HL-60/S4 treated with retinoic acid at 250 ng/mL for 4 days and 3 days (cell line): ENCODE data around the gene ESYT3.

Experiments
- in situ Hi-C: fragments of 300-500 bp; cut with MboI; formaldehyde crosslinking; loops from 2 replicates; pipeline ENCODE4 v1.7.0; 2022; ENCODE audit warnings: low sequenced_read_pairs

ESYT3 gene

DNA sequence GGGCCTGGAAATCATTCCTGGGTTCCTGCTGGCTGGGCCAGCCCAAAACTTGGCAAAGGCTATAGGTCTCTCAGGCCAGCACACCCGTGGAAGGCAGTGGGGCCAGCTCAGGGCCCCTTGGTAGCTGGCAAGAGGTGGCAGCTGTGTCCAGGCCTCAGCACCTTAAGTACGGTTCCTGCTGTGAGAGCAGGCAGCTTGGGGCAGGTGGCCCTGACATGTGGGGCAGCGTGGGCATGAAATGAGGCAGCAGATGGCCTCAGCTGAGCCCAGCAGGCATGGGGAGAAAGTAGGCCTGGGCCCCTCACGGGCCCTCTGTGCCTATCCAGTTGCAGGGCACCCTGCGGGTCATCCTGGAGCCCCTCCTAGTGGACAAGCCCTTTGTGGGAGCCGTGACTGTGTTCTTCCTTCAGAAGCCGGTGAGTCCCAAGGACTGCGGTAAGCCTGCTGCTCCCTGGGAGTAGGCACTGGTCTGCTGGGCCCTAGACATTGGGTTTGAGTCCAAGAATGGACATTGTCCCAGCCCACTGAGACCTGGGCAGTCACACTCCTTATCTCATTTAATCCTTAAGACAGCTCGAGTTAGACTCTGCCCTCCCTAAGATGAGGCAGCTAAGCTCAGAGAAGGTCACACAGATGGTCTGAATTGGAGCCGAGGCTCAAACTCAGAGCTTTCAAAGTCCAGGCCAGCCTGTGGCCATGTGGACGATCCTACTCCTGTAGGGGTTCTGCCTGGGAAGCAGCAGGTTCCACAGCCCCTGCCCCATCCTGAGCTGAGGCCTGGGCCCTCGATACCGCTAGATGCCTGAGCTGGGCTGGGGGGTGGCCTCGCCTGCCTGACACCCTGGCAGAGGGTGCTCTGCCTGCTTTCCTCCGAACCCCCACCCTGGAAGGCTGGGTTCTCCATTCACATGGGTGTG lies 25.5 kb downstream of the ESYT3 start:
- in situ Hi-C loops: no loop called here

DNA sequence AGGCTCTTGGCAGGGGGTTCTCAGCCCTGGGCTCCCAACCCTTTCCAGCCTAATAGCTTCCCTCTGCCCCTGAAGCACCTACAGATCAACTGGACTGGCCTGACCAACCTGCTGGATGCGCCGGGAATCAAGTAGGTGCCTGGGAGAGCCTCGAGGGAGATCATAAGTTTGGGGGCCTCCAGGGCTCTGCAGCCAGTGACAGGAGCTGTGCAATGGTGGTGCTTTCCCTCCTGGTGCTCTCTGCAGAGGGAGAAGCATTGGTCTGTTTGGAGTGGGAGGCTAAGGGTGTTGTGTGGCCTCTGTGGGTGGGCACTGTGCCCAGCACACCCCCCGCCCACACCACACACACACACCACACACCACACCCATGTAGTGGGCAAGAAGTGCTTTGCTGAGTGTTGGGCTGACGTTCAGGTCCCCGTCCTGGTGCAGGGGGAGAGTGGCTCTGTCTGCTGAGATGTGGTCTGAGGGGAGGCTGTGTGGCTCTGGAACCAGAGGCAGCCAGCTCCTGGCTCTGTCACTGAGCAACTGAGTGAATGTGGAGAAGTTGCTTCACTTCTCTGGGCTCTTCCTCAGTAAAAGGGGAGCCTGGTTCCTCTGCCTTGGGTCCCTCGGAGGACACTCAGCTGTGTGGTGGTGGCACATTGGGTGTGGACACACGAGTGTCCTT lies 26.3 kb downstream of the ESYT3 start:
- in situ Hi-C loops: no loop called here

DNA sequence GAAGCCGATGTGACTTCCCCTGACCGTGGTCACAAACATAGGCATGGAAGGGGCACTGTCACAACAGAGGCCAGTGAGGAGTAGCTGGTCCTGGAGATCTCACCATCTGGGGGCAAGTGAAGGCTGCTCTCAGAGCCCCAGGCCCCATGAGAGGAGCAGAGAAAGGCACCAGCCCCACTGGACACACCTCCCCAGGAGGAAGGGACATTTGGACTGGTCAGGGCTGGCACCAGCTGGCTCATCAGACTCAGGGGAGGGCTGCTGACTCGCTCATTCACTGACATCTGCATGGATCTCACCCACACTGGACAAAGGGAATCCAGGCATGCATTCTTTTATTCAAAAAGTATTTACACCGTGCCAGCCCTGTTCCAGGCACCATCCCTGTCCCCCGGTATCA lies 26.8 kb downstream of the ESYT3 start:
- in situ Hi-C loops: no loop called here

DNA sequence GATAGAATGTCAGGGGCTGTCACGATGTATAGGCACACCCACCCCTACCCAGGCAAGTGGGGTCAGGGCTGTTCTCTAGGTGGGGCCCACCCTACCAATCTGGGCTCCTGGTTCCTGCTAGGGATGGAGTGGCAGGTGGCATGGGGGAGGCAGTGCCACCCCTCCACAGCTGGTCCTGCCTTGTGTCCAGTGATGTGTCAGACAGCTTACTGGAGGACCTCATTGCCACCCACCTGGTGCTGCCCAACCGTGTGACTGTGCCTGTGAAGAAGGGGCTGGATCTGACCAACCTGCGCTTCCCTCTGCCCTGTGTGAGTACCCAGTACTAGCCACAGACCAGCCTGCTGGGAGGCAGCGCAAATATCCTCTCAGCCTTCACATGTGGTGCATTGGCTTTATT lies 27.5 kb downstream of the ESYT3 start:
- in situ Hi-C loops: no loop called here

DNA sequence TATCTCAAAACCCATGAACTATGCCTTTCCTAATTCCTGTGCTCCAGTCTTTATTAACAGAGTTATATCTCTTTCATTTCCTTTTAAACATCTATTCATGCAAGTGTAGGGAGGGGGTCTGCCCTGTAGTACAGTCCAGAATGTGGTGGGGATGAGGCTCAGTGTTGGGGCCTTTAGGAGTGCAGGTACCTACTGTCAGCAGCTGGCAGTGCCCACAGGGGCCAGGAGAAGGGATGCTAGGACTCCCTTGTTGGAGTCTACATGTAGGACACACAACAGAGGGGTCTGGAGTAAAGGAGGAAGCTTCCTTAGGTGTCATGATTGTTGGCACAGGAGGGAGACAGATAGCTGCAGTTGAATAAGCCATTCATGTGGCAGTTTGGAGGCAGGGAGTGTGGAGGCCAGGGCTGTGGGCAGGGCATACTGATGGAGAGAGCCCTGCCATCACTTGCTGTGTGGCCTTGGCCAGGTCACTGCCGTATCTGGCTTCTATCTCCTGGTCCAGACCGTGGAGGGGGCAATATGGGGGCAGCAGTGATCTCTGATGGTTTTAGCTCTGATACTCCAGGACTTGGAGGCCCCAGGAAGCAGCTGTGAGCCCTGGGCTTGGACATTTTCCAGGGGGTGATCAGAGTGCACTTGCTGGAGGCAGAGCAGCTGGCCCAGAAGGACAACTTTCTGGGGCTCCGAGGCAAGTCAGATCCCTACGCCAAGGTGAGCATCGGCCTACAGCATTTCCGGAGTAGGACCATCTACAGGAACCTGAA lies 29.5 kb downstream of the ESYT3 start:
- in situ Hi-C loops: no loop called here

DNA sequence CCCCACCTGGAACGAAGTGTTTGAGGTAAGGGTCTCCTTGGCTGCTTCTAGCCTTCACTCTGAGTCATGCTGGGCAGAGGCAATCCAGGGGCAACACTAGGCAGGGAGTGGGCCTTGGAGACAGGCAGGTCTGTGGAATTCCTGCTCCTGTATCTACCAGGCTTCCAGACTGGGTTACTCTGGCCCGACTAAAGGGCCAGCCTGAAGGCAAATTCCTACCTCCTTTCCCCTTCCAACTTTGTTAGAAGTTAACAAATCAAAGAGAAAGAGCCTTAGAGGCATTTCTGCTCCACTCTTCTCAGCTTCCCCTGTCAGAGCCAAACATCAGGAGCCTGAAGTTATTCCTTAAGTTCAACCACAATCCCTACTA lies 30.1 kb downstream of the ESYT3 start:
- in situ Hi-C loops: no loop called here

DNA sequence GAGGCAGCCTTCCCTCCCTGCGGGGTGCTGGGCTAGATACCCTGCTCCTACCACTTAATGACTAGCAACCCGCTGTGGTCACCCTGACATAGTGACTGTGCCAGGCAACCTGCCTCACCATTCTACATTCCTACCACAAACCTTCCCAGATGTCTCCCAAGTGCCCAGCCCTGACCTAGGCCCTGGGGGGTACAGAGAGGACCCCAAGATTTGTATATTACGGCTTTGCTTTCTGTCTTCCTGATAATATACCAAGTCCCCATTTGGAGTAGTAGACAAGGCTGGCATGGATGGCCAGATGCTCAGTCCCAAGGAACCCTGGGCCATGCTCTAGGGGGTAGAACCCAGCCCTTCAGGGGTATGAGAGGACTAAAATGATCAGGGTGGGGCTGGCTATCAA lies 31.0 kb downstream of the ESYT3 start:
- in situ Hi-C loops: no loop called here

DNA sequence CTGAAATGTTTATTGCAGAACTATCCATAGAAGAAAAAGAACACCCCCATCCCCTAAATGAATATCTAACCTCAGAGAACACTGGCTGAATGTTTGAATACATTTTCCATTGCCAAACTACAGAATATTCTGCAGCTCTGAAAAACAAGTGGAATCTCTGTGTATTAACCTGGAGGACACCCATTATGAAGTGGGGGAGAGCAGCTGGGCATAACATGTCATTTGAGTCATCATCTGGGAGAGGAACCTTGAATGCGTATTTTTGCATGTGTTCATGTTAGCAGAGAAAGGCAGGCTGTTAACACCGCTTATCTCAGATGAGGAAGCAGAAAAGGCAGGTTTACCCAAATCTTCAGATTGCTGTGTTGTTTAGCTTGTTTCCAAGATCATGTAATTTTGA lies 31.5 kb downstream of the ESYT3 start:
- in situ Hi-C loops: no loop called here

DNA sequence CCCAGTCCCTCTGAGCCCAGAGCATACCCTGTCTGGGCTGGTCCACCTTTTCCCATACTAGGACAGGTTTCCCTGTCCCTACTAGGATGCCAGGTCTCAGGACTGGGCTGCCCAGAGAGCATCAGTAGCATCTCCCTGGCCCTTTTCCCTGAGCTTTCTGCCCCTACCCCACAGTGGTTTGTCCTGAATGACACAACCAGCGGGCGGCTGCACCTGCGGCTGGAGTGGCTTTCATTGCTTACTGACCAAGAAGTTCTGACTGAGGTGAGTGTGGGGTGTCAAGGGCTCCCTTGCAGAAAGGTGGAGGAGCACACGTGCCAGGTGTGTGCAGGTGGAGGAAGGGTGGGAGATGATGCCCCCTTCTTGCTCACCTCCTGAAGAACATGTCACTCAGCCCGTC lies 33.5 kb downstream of the ESYT3 start:
- in situ Hi-C loops: no loop called here

DNA sequence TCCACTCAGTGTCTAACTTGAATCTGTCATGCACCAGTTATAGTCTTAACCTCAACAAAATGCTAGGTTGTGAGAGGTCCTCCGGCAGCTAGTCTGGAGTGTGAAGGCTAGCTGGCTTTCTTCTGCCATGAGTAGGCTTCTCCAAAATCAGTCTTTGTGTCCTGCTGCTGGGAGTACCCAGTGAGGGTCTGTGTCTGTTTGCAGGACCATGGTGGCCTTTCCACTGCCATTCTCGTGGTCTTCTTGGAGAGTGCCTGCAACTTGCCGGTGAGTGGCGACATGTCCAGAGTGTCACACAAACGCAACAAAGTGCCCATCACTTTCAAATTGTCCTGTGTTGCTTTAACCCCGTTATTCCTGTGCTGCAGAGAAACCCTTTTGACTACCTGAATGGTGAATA lies 34.0 kb downstream of the ESYT3 start:
- in situ Hi-C loops: no loop called here

DNA sequence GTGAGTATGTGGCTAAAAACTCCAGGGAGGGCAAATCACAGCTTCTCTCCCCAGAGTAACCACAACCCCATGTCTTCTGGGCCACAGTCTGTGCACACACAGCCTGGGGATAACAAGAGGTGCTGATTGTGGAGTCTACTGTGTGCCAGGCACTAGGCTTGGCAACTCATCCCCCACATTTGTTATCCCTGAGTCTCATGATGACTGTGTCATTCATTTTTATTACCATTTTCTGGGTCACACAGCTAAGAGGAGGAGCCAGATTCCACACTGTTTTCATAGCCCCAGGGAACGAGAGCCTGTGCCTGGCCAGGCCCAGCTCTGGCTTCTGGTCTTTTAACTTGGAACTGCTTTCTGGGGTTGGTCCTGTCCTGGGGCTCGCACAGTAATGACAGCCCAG lies 34.5 kb downstream of the ESYT3 start:
- in situ Hi-C loops: no loop called here

DNA sequence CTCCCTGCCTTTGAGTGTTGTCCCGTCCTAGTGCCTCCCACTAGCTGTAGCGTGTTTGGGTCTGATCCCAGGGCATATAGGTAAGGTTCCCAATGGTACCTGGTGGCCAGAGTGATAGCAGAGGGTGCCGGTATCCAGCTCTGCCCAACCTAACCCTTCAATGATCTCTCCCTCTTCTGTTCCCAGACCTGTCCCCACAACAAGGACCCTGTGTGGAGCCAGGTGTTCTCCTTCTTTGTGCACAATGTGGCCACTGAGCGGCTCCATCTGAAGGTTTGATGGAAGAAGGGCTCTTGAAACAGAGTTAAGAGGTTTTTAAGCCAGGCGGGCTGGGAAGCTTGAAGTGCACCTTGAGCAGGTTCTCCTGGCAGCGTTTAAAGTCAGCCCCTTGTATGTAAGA lies 35.5 kb downstream of the ESYT3 start:
- in situ Hi-C loops: no loop called here

DNA sequence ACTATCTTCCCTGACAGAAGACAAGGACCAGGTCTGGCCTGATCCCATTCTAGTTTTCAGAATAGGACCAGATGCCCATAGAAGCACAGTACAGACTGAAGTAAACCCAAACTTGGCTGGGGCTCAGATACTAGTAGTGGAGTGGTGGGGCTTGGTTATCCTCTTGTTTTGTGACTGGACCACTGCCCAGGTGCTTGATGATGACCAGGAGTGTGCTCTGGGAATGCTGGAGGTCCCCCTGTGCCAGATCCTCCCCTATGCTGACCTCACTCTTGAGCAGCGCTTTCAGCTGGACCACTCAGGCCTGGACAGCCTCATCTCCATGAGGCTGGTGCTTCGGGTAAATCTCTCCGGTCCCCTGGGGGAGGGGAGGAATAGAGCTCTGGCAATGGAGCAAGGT lies 36.3 kb downstream of the ESYT3 start:
- in situ Hi-C loops: no loop called here

DNA sequence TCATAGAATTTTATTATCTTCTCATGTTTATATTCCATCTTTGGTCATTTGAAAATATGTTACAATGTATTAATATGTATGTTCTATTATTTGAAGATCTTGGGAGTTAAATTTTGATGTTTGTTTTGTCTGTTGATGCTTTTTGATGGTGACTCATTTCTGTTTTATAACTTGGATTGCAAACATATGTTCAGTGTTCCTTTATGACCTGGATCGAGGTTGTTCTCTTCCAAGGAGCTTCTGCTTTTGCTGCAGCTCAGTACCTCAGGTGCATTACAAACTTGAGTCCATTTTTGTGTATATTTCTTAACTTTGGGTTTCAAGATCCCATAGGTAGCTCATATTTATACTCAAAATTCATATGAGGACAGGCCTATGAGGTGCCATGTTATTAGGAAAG lies 37.1 kb downstream of the ESYT3 start:
- in situ Hi-C loops: no loop called here

DNA sequence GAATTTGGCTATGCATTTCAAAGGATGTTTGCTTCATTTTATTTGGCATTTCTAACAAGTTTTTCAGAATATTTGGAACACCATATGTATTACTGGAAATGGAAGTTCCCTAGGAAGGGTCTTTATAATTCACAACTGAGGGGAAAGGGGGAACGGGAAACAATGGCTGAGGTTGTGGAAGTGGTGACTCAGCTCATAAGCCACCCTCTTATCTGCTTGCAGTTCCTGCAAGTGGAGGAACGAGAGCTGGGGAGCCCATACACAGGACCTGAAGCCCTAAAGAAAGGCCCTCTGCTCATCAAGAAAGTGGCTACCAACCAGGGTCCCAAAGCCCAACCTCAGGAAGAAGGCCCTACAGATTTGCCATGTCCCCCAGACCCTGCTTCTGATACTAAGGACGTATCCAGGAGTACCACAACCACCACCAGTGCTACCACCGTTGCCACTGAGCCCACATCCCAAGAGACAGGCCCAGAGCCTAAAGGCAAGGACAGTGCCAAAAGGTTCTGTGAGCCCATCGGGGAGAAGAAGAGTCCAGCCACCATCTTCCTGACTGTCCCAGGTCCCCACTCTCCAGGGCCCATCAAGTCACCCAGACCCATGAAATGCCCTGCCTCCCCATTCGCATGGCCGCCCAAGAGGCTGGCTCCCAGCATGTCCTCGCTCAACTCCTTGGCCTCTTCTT lies 37.9 kb downstream of the ESYT3 start:
- in situ Hi-C loops: no loop called here

DNA sequence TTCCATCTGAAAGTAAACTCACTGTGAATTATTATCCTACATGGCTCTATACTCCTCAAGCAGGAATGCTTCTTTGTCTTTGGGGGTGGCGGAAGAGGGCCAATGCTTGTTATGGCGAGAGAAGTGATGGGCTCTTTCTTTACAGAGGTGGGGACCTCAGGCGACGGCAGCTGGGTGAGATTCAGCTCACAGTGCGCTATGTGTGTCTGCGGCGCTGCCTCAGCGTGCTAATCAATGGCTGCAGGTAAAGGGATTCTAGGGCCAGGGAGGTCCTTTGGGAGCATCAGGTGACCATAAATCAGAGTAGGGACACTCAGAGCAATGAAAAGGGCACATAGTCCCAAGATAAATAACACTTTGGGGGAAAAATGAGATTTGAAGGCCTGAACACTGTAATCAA lies 39.0 kb downstream of the ESYT3 start:
- in situ Hi-C loops: no loop called here

DNA sequence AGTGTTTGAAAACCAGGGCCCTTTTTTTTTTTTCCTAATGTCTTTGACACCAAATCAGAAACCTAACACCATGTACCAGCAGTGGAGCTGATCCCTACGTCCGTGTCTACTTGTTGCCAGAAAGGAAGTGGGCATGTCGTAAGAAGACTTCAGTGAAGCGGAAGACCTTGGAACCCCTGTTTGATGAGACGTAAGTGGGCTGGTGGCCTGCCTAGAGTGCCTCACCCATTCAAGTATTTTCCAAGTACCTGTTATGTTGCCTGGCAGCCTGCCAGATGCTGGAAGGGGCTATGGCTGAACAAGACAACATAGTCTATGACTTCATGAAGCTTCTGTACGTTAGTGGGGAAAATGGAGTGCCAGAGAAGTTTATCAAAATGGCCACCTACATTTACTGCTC lies 39.7 kb downstream of the ESYT3 start:
- in situ Hi-C loops: no loop called here

DNA sequence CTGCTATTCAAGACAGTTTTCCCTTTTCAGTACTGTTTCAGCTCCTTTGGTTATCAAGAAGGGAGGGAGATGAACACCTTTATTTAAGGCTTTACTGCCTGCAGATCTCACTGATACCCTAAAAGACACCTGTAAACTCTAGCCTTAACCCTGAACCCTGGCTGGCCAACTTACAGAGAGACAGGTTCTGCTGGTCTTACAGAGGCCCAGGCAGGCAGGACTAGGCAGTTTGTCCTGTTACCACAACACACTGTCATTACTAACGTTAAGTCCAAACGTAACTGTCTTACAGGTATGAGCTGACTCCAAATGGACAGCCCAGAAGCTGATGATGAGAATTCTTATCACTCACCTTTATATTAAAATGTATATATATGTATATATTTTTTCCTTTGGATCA lies 42.1 kb downstream of the ESYT3 start:
- in situ Hi-C loops: no loop called here

DNA sequence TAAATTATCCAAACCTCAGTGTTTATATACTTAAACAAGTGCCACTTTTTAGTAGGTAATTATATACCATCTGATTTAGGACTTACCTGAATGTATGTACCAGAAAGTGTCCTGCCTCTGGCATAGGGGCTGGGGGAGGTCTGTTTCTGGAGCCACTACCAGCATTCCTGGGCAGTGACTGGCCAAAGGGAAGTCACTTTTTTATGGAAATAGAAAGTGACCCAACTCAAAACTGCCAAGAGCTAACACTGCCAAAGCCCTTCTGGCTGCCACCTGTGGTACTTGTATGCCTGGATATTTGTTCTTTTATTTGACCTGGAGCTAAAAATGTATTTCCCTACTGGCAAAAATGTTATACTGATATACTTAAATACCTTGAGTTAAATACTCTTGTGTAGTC lies 42.7 kb downstream of the ESYT3 start:
- in situ Hi-C loops: no loop called here

DNA sequence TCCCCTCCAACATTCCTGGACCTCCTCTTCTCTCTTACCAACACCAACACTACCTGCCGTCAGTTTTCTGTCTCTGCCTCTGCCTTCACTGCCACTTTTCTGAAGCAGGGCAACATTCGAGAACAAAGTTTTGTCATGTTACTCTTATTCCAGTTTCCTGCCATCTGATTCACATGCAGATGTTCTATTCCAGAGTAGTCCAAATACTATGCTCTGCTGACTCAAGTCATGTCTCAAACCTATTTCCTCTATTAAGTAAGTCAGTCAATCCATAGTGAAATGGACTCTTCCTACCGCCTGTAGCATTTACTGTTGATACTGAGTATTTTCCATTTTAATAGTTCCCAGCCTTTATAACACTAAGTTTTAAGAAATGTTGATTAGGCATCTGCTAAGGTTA lies 43.4 kb downstream of the ESYT3 start:
- in situ Hi-C loops: no loop called here

DNA sequence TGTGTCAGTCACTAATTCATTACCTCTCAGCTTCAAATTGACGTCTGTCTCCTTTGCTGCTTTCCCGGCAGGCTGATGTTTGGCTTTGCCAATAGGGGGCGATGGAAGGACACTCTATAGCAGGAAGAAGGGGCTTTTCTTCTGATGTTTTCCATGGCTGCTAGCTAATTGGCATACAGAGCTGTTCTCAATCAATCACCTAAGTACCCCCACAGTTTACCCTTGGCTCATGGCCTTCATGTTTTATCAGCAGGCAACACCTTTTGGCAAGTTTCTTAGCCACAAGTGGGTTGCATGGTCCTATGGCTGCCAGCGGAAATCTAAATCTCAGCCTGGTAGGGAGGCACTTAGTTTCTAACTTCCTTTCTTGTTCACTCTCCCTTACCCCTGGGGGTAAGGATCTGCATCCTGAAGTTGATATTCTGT lies 45.0 kb downstream of the ESYT3 start:
- in situ Hi-C loops: no loop called here
